GM18526 (cell line): ENCODE measurements around the gene PPP4R4.

Source experiments
- POLR2A ChIP-seq: IDR thresholded peaks from 3 replicates; pipeline ENCODE4 v1.6.1; 2011; ENCODE audit not compliant: insufficient read length; ENCODE audit errors: extremely low read depth

Gene PPP4R4

GRCh38 chr14:94213021-94213420, 38.9 kb downstream of the PPP4R4 start:
- TF ChIP-seq POLR2A, result no peak

GRCh38 chr14:94213741-94214140, 39.6 kb downstream of the PPP4R4 start:
- no peak for TF ChIP-seq POLR2A

- TF ChIP-seq POLR2A, result no peak
These were observed 43.0 kb downstream of the PPP4R4 start for GRCh38 chr14:94217116-94217515.

GRCh38 chr14:94224040-94224439, 49.9 kb downstream of the PPP4R4 start:
- no peak for TF ChIP-seq POLR2A

- TF ChIP-seq POLR2A, result no peak
These were observed 51.6 kb downstream of the PPP4R4 start for GRCh38 chr14:94225460-94226378.

GRCh38 chr14:94227029-94227428, 52.9 kb downstream of the PPP4R4 start:
- no peak for TF ChIP-seq POLR2A

GRCh38 chr14:94237046-94237445, 62.9 kb downstream of the PPP4R4 start:
- TF ChIP-seq POLR2A, result no peak

GRCh38 chr14:94237983-94238382, 63.9 kb downstream of the PPP4R4 start:
- no peak for TF ChIP-seq POLR2A

GRCh38 chr14:94239406-94239805, 65.3 kb downstream of the PPP4R4 start:
- TF ChIP-seq POLR2A, result no peak

- no peak for TF ChIP-seq POLR2A
These were observed 70.1 kb downstream of the PPP4R4 start for GRCh38 chr14:94244182-94244581.

- TF ChIP-seq POLR2A, result no peak
These were observed 93.2 kb downstream of the PPP4R4 start for GRCh38 chr14:94267352-94267751.

- TF ChIP-seq POLR2A, result no peak
These were observed 95.0 kb downstream of the PPP4R4 start for GRCh38 chr14:94269156-94269555.

- TF ChIP-seq POLR2A, result no peak
These were observed 104.6 kb downstream of the PPP4R4 start for GRCh38 chr14:94278731-94279130.

GRCh38 chr14:94282991-94283723, 109.0 kb downstream of the PPP4R4 start:
- TF ChIP-seq POLR2A, result no peak

- no peak for TF ChIP-seq POLR2A
These were observed 110.1 kb downstream of the PPP4R4 start for GRCh38 chr14:94284221-94284620.

GRCh38 chr14:94285158-94285557, 111.0 kb downstream of the PPP4R4 start:
- TF ChIP-seq POLR2A, result no peak

GRCh38 chr14:94288610-94289465, 114.7 kb downstream of the PPP4R4 start:
- no peak for TF ChIP-seq POLR2A
